IMR-90 (cell line): ENCODE results near the gene SPRR3. TPM values are rescaled to one million over a fixed set of nuclear protein-coding genes. Genes with fewer than 3 reads are reported as not detected.

ENCODE experiments used
- ATAC-seq: fragments of 200-7000 bp; cut with Tn5 transposase; 2 replicates; pipeline ENCODE4 v1.9.1; 2020; ENCODE audit warnings: low read depth, mild to moderate bottlenecking, moderate library complexity
- BruUV-seq: library from RNA; stranded (reverse); fragments of 400-500 nt; replicated peaks from 2 replicates; lab custom pipeline; 2021; lab: Mats Ljungman, UMichigan
- CTCF ChIA-PET: fragments of 300-600 bp; formaldehyde crosslinking; extraction: SDS; loops from one replicate; lab custom pipeline; 2021; ENCODE audit warnings: antibody characterized with exemption; lab: Yijun Ruan, JAX
- POLR2A ChIA-PET: fragments of 300-600 bp; sonication (Branson Sonifier 250); formaldehyde crosslinking; loops from one replicate; lab custom pipeline; 2022; ENCODE audit warnings: antibody characterized with exemption; ENCODE audit not compliant: unreplicated experiment; lab: Charles Lee
- DNase-seq: peaks from one replicate; pipeline ENCODE4 v3.0.0; 2013
- H2AFZ ChIP-seq: replicated peaks from 2 replicates; pipeline ENCODE3; 2013; ENCODE audit warnings: low read length, mild to moderate bottlenecking; ENCODE audit not compliant: poor library complexity
- H2AK5ac ChIP-seq: 2 replicates; pipeline ENCODE4 v1.6.1; 2013; ENCODE audit warnings: low read depth, low read length, inconsistent platforms
- H2AK9ac ChIP-seq: replicated peaks from 2 replicates; pipeline ENCODE3; 2013; ENCODE audit warnings: mild to moderate bottlenecking, low read depth, low read length, moderate library complexity; ENCODE audit not compliant: poor library complexity
- H2BK120ac ChIP-seq: 2 replicates; pipeline ENCODE4 v1.6.1; 2013; ENCODE audit warnings: low read depth, low read length, inconsistent platforms
- H2BK15ac ChIP-seq: 3 replicates; pipeline ENCODE4 v1.6.1; 2013; ENCODE audit warnings: low read depth, low read length, inconsistent platforms
- H2BK20ac ChIP-seq: 2 replicates; pipeline ENCODE4 v1.6.1; 2013; ENCODE audit warnings: low read depth, mild to moderate bottlenecking, inconsistent platforms, low read length, moderate library complexity
- H2BK5ac ChIP-seq: 2 replicates; pipeline ENCODE4 v1.6.1; 2013; ENCODE audit warnings: mild to moderate bottlenecking, low read depth, low read length, inconsistent platforms; ENCODE audit not compliant: poor library complexity, severe bottlenecking
- H3K14ac ChIP-seq: replicated peaks from 2 replicates; pipeline ENCODE4 v1.6.1; 2013; ENCODE audit warnings: low read depth, low read length, inconsistent platforms
- H3K18ac ChIP-seq: 2 replicates; pipeline ENCODE4 v1.6.1; 2013; ENCODE audit warnings: low read depth, low read length, control low read depth
- H3K23ac ChIP-seq: 2 replicates; pipeline ENCODE4 v1.6.1; 2013; ENCODE audit warnings: low read depth, low read length, inconsistent platforms
- H3K27ac ChIP-seq: 2 replicates; pipeline ENCODE4 v1.5.1; 2013; ENCODE audit warnings: mild to moderate bottlenecking, control low read depth, low read length; ENCODE audit not compliant: insufficient read depth
- H3K27me3 ChIP-seq: 2 replicates; pipeline ENCODE4 v1.6.1; 2013; ENCODE audit warnings: low read length; ENCODE audit not compliant: control insufficient read depth, insufficient read depth
- H3K36me3 ChIP-seq: 2 replicates; pipeline ENCODE4 v1.6.1; 2013; ENCODE audit warnings: low read length, mixed read lengths; ENCODE audit not compliant: control insufficient read depth, insufficient read depth
- H3K4ac ChIP-seq: 2 replicates; pipeline ENCODE4 v1.6.1; 2013; ENCODE audit warnings: low read depth, low read length, inconsistent platforms
- H3K4me1 ChIP-seq: 2 replicates; pipeline ENCODE4 v1.6.1; 2013; ENCODE audit warnings: low read length, mixed read lengths; ENCODE audit not compliant: control insufficient read depth, insufficient read depth
- H3K4me2 ChIP-seq: 2 replicates; pipeline ENCODE4 v1.6.1; 2013; ENCODE audit warnings: low read depth, mild to moderate bottlenecking, control low read depth, low read length, moderate library complexity
- H3K4me3 ChIP-seq: 2 replicates; pipeline ENCODE4 v1.5.1; 2013; ENCODE audit warnings: low read depth, mild to moderate bottlenecking, control low read depth, low read length, moderate library complexity; ENCODE audit not compliant: insufficient read depth
- H3K56ac ChIP-seq: 2 replicates; pipeline ENCODE4 v1.6.1; 2013; ENCODE audit warnings: low read length, inconsistent platforms; ENCODE audit not compliant: insufficient read depth; ENCODE audit errors: extremely low read depth
- H3K79me1 ChIP-seq, 2 experiments: 2 replicates each; pipeline ENCODE4 v1.6.1; 2013; ENCODE audit warnings: low read length in 2 of 2, inconsistent platforms in 1 of 2, low read depth in 1 of 2
- H3K9ac ChIP-seq: 2 replicates; pipeline ENCODE4 v1.6.1; 2013; ENCODE audit warnings: low read depth, low read length, control low read depth
- H3K9me1 ChIP-seq: 2 replicates; pipeline ENCODE4 v1.6.1; 2013; ENCODE audit warnings: low read length, inconsistent platforms; ENCODE audit not compliant: insufficient read depth
- H3K9me3 ChIP-seq: 2 replicates; pipeline ENCODE4 v1.6.1; 2013; ENCODE audit warnings: low read length; ENCODE audit not compliant: control insufficient read depth, insufficient read depth
- H4K20me1 ChIP-seq: 2 replicates; pipeline ENCODE4 v1.6.1; 2013; ENCODE audit warnings: low read length, inconsistent platforms; ENCODE audit not compliant: insufficient read depth
- H4K5ac ChIP-seq: 2 replicates; pipeline ENCODE4 v1.6.1; 2013; ENCODE audit warnings: mild to moderate bottlenecking, low read depth, low read length, control low read depth
- H4K8ac ChIP-seq, 2 experiments: 2 replicates each; pipeline ENCODE4 v1.6.1; 2013; ENCODE audit warnings: low read depth in 2 of 2, low read length in 2 of 2, control low read depth in 1 of 2, inconsistent platforms in 1 of 2
- H4K91ac ChIP-seq: 2 replicates; pipeline ENCODE4 v1.6.1; 2013; ENCODE audit warnings: low read depth, low read length, inconsistent platforms; ENCODE audit not compliant: insufficient read depth
- POLR2A ChIP-seq: IDR thresholded peaks from 2 replicates; pipeline ENCODE4 v1.6.1; 2012; ENCODE audit warnings: mild to moderate bottlenecking, low read depth, low read length
- WGBS, 2 experiments: methylation state at CpG; one replicate each; pipeline versions ENCODE4 v1.1.5 to v1.1.7; 2013; ENCODE audit warnings: missing lambda C conversion rate in 2 of 2; ENCODE audit not compliant: insufficient read length in 1 of 2; ENCODE audit errors: extremely low coverage in 2 of 2; 5-methylcytosine and 5-hydroxymethylcytosine counted together
- dilution Hi-C: fragments of 300-500 bp; cut with HindIII; formaldehyde crosslinking; loops from one replicate; pipeline ENCODE4 v1.14.3; 2018; ENCODE audit warnings: low sequenced_read_pairs; ENCODE audit not compliant: unreplicated experiment
- in situ Hi-C: fragments of 300-500 bp; cut with MboI; formaldehyde crosslinking; loops from 3 replicates; pipeline ENCODE4 v1.14.3; 2019; ENCODE audit warnings: low sequenced_read_pairs, inconsistent platforms, mixed read lengths
- intact Hi-C: fragments of 100-400 bp; cut with micrococcal nuclease; formaldehyde crosslinking; loops from 2 replicates; pipeline ENCODE4 v1.10.0; 2022
- polyA plus RNA-seq, 3 experiments: library from polyadenylated mRNA; depleted of rRNA; stranded (reverse); fragments of >200 nt; gene quantifications; 2 replicates each; pipeline ENCODE4 v1.2.3, GENCODE V29; 2012; ENCODE audit warnings: low replicate concordance in 1 of 3
- total RNA-seq: library from RNA; depleted of rRNA; stranded (reverse); fragments of >200 nt; gene quantifications from 2 replicates; pipeline ENCODE4 v1.2.3, GENCODE V29; 2012

SPRR3 gene
- total and polyA plus RNA-seq, 2 of the 4 experiments (the other 2 are of a cell fraction), result not detected

DNA sequence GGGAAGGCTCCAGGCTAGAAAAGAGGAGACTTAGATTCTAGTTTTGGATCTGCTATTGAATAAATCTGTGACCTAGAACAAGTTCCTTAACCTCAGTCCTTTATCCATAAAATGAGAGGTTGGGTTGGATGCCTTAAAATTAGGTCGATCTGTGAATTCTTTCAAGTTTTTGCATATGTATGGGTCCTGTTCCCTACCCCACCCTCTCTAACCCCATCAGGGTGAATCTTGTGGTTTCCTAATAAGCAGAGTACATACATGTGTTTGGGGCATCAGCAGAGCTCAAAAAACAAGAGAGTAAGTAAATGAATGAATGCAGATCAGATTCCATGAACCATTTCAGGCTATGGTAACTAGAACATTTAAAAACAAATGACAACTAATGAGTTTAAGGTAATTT is 24.9 kb upstream of the SPRR3 start:
- TF ChIP-seq POLR2A, result no peak
- Histone ChIP-seq H3K9me3 (no peaks in the 10 kb centered on the region), H3K9me1 (no peaks in the 10 kb centered on the region), H2BK120ac (no peak overlapping the region), H3K4me2 (no peak overlapping the region), H3K23ac (no peak overlapping the region), H3K14ac (no peak overlapping the region), H3K56ac (no peak overlapping the region), H2AK5ac (no peak overlapping the region), H4K91ac (no peak overlapping the region), H2BK5ac (no peak overlapping the region), H3K18ac (no peak overlapping the region), H3K36me3 (no peaks in the 10 kb centered on the region), H4K5ac (no peak overlapping the region), H4K8ac (no peak overlapping the region), H2AFZ (no peak overlapping the region), H3K27ac (no peak overlapping the region), H3K27me3 (no peaks in the 10 kb centered on the region), H3K79me1 (no peaks in the 10 kb centered on the region), H2BK20ac (no peak overlapping the region), H2AK9ac (no peak overlapping the region), H3K4ac (no peak overlapping the region), H3K9ac (no peak overlapping the region), H3K4me1 (no peaks in the 10 kb centered on the region), H2BK15ac (no peak overlapping the region), H3K4me3 (no peak overlapping the region), H4K20me1 (no peaks in the 10 kb centered on the region)
- no peak for DNase-seq
- dilution Hi-C loops (no loop called here), in situ Hi-C loops (no loop called here), intact Hi-C loops (no loop called here)
- no peak for ATAC-seq
- WGBS, 2 experiments, result no CpG with 5 or more reads among the region's 1 CpG
- no TSS peak for BruUV-seq
- ChIA-PET CTCF (no interaction called here), POLR2A (no interaction called here)
